ENCODE measurements around the gene GNAZ.

Gene GNAZ

DNA sequence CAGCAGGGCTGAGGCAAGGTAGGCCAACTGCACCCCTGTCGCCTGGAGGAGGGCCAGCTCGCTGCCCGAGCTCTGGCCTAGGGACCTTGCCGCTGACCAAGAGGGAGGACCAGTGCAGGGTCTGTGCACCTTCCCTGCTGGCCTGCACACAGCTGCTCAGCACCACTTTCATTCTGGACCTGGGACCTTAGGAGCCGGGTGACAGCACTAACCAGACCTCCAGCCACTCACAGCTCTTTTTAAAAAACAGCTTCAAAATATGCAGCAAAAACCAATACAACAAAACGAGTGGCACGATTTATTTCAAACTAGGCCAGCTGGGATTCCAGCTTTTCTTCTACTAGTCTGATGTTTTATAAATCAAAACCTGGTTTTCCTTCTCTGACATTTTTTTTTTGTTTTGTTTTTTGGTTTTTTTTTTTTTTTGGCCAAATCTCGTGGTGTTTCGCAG, 53.5 kb downstream of the GNAZ start:
- Histone ChIP-seq H3K9me3 (ENCODE audit: control insufficient read depth, insufficient read depth, low read length) (no peaks in the 10 kb centered on the region), H3K9me2 (replicated peaks; ENCODE audit: control insufficient read depth, low read length) (no peaks in the 10 kb centered on the region), H3K36me3 (ENCODE audit: control insufficient read depth, low read length) (no peaks in the 10 kb centered on the region), H3K4me3 (ENCODE audit: low read length) (no peak overlapping the region), H3K27ac (ENCODE audit: low read depth, low read length) (no peak overlapping the region), H4K20me1 (ENCODE audit: control insufficient read depth, insufficient read depth, low read depth, low read length) (no peaks in the 10 kb centered on the region), H3K27me3 (ENCODE audit: control insufficient read depth, low read length) (no peaks in the 10 kb centered on the region), H3K4me2 (ENCODE audit: low read length) (no peak overlapping the region), H3F3A (ENCODE audit: control insufficient read depth, insufficient read depth) (0 out of 2 replicates have a peak, but pooled peaks cover 2% of the 10 kb centered on the region), H3K4me1 (ENCODE audit: control insufficient read depth, low read length) (peaks cover 11% of the 10 kb centered on the region), H3K79me2 (ENCODE audit: control insufficient read depth, low read length) (no peaks in the 10 kb centered on the region)
- no peak for TF ChIP-seq EZH2phosphoT487 (IDR thresholded peaks at IDR 0.05; ENCODE audit: borderline replicate concordance, low read length)
- TF ChIP-seq, protein P1, sequence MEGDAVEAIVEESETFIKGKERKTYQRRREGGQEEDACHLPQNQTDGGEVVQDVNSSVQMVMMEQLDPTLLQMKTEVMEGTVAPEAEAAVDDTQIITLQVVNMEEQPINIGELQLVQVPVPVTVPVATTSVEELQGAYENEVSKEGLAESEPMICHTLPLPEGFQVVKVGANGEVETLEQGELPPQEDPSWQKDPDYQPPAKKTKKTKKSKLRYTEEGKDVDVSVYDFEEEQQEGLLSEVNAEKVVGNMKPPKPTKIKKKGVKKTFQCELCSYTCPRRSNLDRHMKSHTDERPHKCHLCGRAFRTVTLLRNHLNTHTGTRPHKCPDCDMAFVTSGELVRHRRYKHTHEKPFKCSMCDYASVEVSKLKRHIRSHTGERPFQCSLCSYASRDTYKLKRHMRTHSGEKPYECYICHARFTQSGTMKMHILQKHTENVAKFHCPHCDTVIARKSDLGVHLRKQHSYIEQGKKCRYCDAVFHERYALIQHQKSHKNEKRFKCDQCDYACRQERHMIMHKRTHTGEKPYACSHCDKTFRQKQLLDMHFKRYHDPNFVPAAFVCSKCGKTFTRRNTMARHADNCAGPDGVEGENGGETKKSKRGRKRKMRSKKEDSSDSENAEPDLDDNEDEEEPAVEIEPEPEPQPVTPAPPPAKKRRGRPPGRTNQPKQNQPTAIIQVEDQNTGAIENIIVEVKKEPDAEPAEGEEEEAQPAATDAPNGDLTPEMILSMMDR (IDR thresholded peaks at IDR 0.05; ENCODE audit: low read depth, low read length, poor library complexity, severe bottlenecking), result no peak

DNA sequence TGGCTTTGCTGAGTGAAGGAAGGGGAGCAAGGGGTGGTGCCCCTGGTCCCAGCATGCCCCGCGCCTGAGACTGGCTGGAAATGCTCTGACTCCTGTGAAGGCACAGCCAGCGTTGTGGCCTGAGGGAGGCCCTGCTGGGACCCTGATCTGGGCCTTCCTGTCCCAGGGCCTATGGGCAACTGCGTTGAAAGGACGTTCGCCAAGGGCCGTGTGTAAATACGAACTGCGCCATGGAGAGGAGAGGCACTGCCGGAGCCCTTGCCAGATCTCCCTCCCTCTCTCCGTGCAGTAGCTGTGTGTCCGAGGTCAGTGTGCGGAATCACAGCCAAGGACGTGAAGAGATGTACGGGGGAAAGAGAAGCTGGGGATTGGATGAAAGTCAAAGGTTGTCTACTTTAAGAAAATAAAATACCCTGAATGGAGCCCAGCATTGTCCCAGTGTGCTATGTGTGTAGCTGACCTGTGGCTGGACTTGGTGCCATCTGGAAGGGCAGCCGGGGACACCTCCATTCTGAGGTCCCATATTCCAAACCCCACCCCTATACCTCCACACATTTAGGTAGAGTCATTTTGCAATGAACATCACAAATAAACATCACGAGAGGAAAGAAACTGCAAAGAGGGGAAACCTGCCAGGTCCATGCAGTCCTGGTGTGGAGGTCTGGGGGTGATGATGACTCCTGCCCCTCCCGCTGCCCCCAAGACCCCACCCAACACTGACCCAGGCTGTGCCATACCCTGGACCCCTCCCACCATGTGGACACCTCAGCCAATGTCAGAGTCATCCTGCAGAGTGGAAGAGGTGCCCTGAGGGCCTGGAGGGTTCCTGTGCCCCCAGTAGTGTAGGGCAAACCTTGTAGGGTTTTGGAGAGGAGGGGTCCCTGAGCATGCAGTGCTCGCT, 54.5 kb downstream of the GNAZ start:
- H3K4me3 ChIP-seq (ENCODE audit: low read length), result no peak overlapping the region
- peaks cover under 1% of the 10 kb centered on the region for H3K4me1 ChIP-seq (ENCODE audit: control insufficient read depth, low read length)
- no peaks in the 10 kb centered on the region for H3K27me3 ChIP-seq (ENCODE audit: control insufficient read depth, low read length)
- no peak overlapping the region for H3K4me2 ChIP-seq (ENCODE audit: low read length)
- no peaks in the 10 kb centered on the region for H3K9me3 ChIP-seq (ENCODE audit: control insufficient read depth, insufficient read depth, low read length)
- H3K27ac ChIP-seq (ENCODE audit: low read depth, low read length), result no peak overlapping the region
- no peaks in the 10 kb centered on the region for H3K36me3 ChIP-seq (ENCODE audit: control insufficient read depth, low read length)
- no peak for TF ChIP-seq EZH2phosphoT487 (IDR thresholded peaks at IDR 0.05; ENCODE audit: borderline replicate concordance, low read length)
- TF ChIP-seq, protein P1 (IDR thresholded peaks at IDR 0.05; ENCODE audit: low read depth, low read length, poor library complexity, severe bottlenecking), result no peak
- H3K9me2 ChIP-seq (replicated peaks; ENCODE audit: control insufficient read depth, low read length), result no peaks in the 10 kb centered on the region
- H3F3A ChIP-seq (ENCODE audit: control insufficient read depth, insufficient read depth), result 0 out of 2 replicates have a peak, but pooled peaks cover 2% of the 10 kb centered on the region
- no peaks in the 10 kb centered on the region for H4K20me1 ChIP-seq (ENCODE audit: control insufficient read depth, insufficient read depth, low read depth, low read length)
- H3K79me2 ChIP-seq (ENCODE audit: control insufficient read depth, low read length), result no peaks in the 10 kb centered on the region

DNA sequence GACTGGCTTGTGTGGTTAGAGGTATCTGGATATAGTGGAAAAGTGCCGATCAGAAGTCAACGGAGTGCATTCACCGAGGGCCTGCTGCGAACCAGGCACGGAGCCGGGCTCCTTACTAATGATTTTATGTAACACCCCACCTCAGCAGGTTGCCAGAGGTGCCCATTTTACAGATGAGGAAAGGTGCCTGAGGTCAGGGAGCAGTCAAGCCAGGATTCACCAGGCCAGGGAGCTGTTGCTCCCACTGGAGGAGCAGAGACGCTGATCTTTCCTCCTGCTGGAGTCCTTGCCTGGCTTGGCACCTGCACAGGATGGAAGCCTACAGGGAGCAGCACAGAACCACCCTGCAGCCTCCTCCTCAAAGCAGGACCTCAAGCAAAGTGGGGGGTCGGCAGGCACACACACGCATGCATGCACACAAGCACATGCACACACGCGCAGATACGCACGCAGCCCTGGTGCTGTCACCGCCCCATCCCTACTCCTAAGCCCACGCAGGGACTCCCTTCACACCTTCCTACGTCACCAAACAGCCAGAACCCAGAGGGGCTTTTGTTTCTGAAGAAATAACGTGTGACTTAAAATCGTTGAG, 55.3 kb downstream of the GNAZ start:
- Histone ChIP-seq H3K36me3 (ENCODE audit: control insufficient read depth, low read length) (no peaks in the 10 kb centered on the region), H3K4me1 (ENCODE audit: control insufficient read depth, low read length) (no peaks in the 10 kb centered on the region), H4K20me1 (ENCODE audit: control insufficient read depth, insufficient read depth, low read depth, low read length) (no peaks in the 10 kb centered on the region), H3K4me3 (ENCODE audit: low read length) (no peak overlapping the region), H3K4me2 (ENCODE audit: low read length) (no peak overlapping the region), H3K27me3 (ENCODE audit: control insufficient read depth, low read length) (no peaks in the 10 kb centered on the region), H3K9me2 (replicated peaks; ENCODE audit: control insufficient read depth, low read length) (no peaks in the 10 kb centered on the region), H3K79me2 (ENCODE audit: control insufficient read depth, low read length) (no peaks in the 10 kb centered on the region), H3K27ac (ENCODE audit: low read depth, low read length) (no peak overlapping the region), H3F3A (ENCODE audit: control insufficient read depth, insufficient read depth) (0 out of 2 replicates have a peak, but pooled peaks cover 2% of the 10 kb centered on the region), H3K9me3 (ENCODE audit: control insufficient read depth, insufficient read depth, low read length) (no peaks in the 10 kb centered on the region)
- TF ChIP-seq, protein P1 (IDR thresholded peaks at IDR 0.05; ENCODE audit: low read depth, low read length, poor library complexity, severe bottlenecking), result no peak
- no peak for TF ChIP-seq EZH2phosphoT487 (IDR thresholded peaks at IDR 0.05; ENCODE audit: borderline replicate concordance, low read length)
